K562 (cell line): ENCODE data around the gene ROBO3. TPM values are rescaled to one million over a fixed set of nuclear protein-coding genes. Genes with fewer than 3 reads are reported as not detected.

ENCODE experiments used
- ATAC-seq: fragments of 200-7000 bp; cut with Tn5 transposase; 3 replicates; pipeline ENCODE4 v1.9.1; 2020; ENCODE audit warnings: moderate library complexity
- BruUV-seq: library from RNA; stranded (reverse); fragments of 400-500 nt; replicated peaks from 2 replicates; lab custom pipeline; 2021; lab: Mats Ljungman, UMichigan
- CTCF ChIA-PET: fragments of 300-600 bp; formaldehyde crosslinking; extraction: SDS; loops from one replicate; lab custom pipeline; 2021; ENCODE audit warnings: low intra/inter-chr PET ratio; lab: Yijun Ruan, JAX
- POLR2A ChIA-PET: fragments of 300-600, 350-650 bp; sonication (Branson Sonifier 250); formaldehyde crosslinking; extraction: SDS; loops from one replicate; lab custom pipeline; 2021; ENCODE audit warnings: antibody characterized with exemption, inconsistent platforms; lab: Yijun Ruan, JAX
- DNase-seq, 4 experiments: peaks; one replicate each; pipeline versions ENCODE4 v3.0.0 to v3.0.0-alpha.2; 2011 to 2018; ENCODE audit warnings: low spot score in 3 of 4, mixed read lengths in 3 of 4; ENCODE audit errors: extremely low read depth in 1 of 4
- FAIRE-seq: peaks from 2 replicates; lab custom pipeline; 2011; peaks lifted over from hg19 to GRCh38; lab: Jason Lieb, UNC
- H2AFZ ChIP-seq: 2 replicates; pipeline ENCODE4 v1.6.0; 2011; ENCODE audit warnings: low read depth, low read length, control low read depth, inconsistent platforms
- H3K27ac ChIP-seq: fragments of 200-600 bp; 3 replicates; pipeline ENCODE4 v1.8.0; 2011; ENCODE audit warnings: low read depth, mild to moderate bottlenecking, control low read depth, inconsistent platforms, low read length, moderate library complexity, mixed read lengths; ENCODE audit errors: extremely low read depth
- H3K27me3 ChIP-seq, 2 experiments: fragments of 300-600 bp in 1 of 2; 2 replicates in 1 of 2; 3 replicates in 1 of 2; pipeline versions ENCODE4 v1.6.0 to v1.8.0; 2011; ENCODE audit warnings: inconsistent platforms in 2 of 2, low read length in 2 of 2, mild to moderate bottlenecking in 1 of 2, mixed read lengths in 1 of 2, moderate library complexity in 1 of 2; ENCODE audit not compliant: control insufficient read depth in 2 of 2, insufficient read depth in 2 of 2
- H3K36me3 ChIP-seq: fragments of 300-600 bp; 3 replicates; pipeline ENCODE4 v1.8.0; 2011; ENCODE audit warnings: mild to moderate bottlenecking, low read length, inconsistent platforms; ENCODE audit not compliant: control insufficient read depth, insufficient read depth
- H3K4me1 ChIP-seq, 2 experiments: fragments of 200-600 bp in 1 of 2; replicated peaks in 1 of 2; 2 replicates in 1 of 2; 3 replicates in 1 of 2; pipeline versions ENCODE4 v1.5.1 to v1.8.0; 2011; ENCODE audit warnings: inconsistent platforms in 2 of 2, low read length in 2 of 2, mild to moderate bottlenecking in 1 of 2, mixed read lengths in 1 of 2, moderate library complexity in 1 of 2; ENCODE audit not compliant: control insufficient read depth in 2 of 2, insufficient read depth in 2 of 2
- H3K4me2 ChIP-seq: 2 replicates; pipeline ENCODE4 v1.6.1; 2011; ENCODE audit warnings: low read length, control low read depth, inconsistent platforms, mixed read lengths; ENCODE audit not compliant: insufficient read depth
- H3K4me3 ChIP-seq: fragments of 200-600 bp; sonication (generic), shearing (Covaris generic); 2 replicates; pipeline ENCODE4 v1.5.1; 2016; ENCODE audit warnings: control low read depth, inconsistent platforms
- H3K79me2 ChIP-seq: fragments of 200-600 bp; 3 replicates; pipeline ENCODE4 v1.8.0; 2011; ENCODE audit warnings: low read length, inconsistent platforms; ENCODE audit not compliant: control insufficient read depth, insufficient read depth
- H3K9ac ChIP-seq, 2 experiments: 2 replicates each; pipeline versions ENCODE4 v1.6.0 to v1.6.1; 2011; ENCODE audit warnings: low read depth in 2 of 2, low read length in 2 of 2, control low read depth in 1 of 2, inconsistent platforms in 1 of 2, mild to moderate bottlenecking in 1 of 2, mixed read lengths in 1 of 2; ENCODE audit not compliant: insufficient read depth in 1 of 2
- H3K9me1 ChIP-seq: one replicate; pipeline ENCODE4 v1.6.0; 2011; ENCODE audit warnings: inconsistent platforms, mild to moderate bottlenecking, low read length, moderate library complexity; ENCODE audit not compliant: control insufficient read depth, insufficient read depth
- H3K9me3 ChIP-seq: replicated peaks from 2 replicates; pipeline ENCODE4 v1.5.1; 2011; ENCODE audit warnings: low read depth, low read length, inconsistent platforms; ENCODE audit not compliant: control insufficient read depth, insufficient read depth
- H4K20me1 ChIP-seq: replicated peaks from 2 replicates; pipeline ENCODE4 v1.6.1; 2011; ENCODE audit warnings: low read length, inconsistent platforms, mixed read lengths; ENCODE audit not compliant: control insufficient read depth, insufficient read depth
- ATF2 ChIP-seq: sonication (generic); formaldehyde crosslinking; IDR thresholded peaks from 2 replicates; pipeline ENCODE4 v1.8.1; 2022; ENCODE audit warnings: missing genetic modification reagents
- EHMT2 ChIP-seq: fragments of 450-650 bp; IDR thresholded peaks from 2 replicates; pipeline ENCODE4 v1.6.1; 2018; ENCODE audit warnings: antibody characterized with exemption
- HMGN3 ChIP-seq: IDR thresholded peaks from 2 replicates; pipeline ENCODE4 v1.6.1; 2011; ENCODE audit warnings: borderline replicate concordance, low read depth, mild to moderate bottlenecking, mixed read lengths, low read length; ENCODE audit not compliant: insufficient read length; ENCODE audit errors: extremely low read depth
- IRF9 ChIP-seq: fragments of 450-650 bp; IDR thresholded peaks from 2 replicates; pipeline ENCODE4 v1.6.1; 2016; ENCODE audit warnings: missing biosample characterization, missing genetic modification characterization
- RBFOX2 ChIP-seq: fragments of 200-400 bp; formaldehyde crosslinking; IDR thresholded peaks from 2 replicates; pipeline ENCODE4 v1.6.1; 2017; ENCODE audit warnings: low read depth, mild to moderate bottlenecking, low read length, moderate library complexity
- RCOR1 ChIP-seq, 2 experiments: IDR thresholded peaks; 2 replicates each; pipeline ENCODE4 v1.6.1; 2012; ENCODE audit warnings: low read depth in 2 of 2, low read length in 2 of 2, borderline replicate concordance in 1 of 2, improper control_type of control experiment in 1 of 2
- SMAD4 ChIP-seq: fragments of 250-450 bp; sonication (Bioruptor Pico); conservative IDR thresholded peaks from 2 replicates; pipeline ENCODE4 v1.8.0; 2021; ENCODE audit warnings: inconsistent platforms, mild to moderate bottlenecking, moderate library complexity
- SMARCC2 ChIP-seq: fragments of 450-650 bp; IDR thresholded peaks from 2 replicates; pipeline ENCODE4 v1.6.1; 2017; ENCODE audit warnings: antibody characterized with exemption, moderate library complexity, mild to moderate bottlenecking, low read depth
- TCF15 ChIP-seq: fragments of 250-450 bp; sonication (Bioruptor Pico); IDR thresholded peaks from 2 replicates; pipeline ENCODE4 v1.8.0; 2022; ENCODE audit warnings: moderate library complexity, mild to moderate bottlenecking, inconsistent platforms
- TSC22D4 ChIP-seq: fragments of 450-650 bp; IDR thresholded peaks from 2 replicates; pipeline ENCODE4 v1.6.1; 2016; ENCODE audit warnings: missing genetic modification characterization, missing biosample characterization, control low read depth
- XRCC5 ChIP-seq: fragments of 200-400 bp; formaldehyde crosslinking; IDR thresholded peaks from 2 replicates; pipeline ENCODE4 v1.6.1; 2017; ENCODE audit warnings: low read depth, mild to moderate bottlenecking, low read length
- ZNF143 ChIP-seq: sonication (generic); formaldehyde crosslinking; IDR thresholded peaks from 2 replicates; pipeline ENCODE4 v1.9.0; 2022; ENCODE audit warnings: mild to moderate bottlenecking, missing genetic modification reagents
- ZNF253 ChIP-seq: fragments of 250-450 bp; sonication (Bioruptor Pico); conservative IDR thresholded peaks from 2 replicates; pipeline ENCODE4 v1.6.1; 2021; ENCODE audit warnings: mild to moderate bottlenecking
- ZNF3 ChIP-seq: fragments of 250-450 bp; sonication (Bioruptor Pico); IDR thresholded peaks from 2 replicates; pipeline ENCODE4 v1.5.0; 2021; ENCODE audit warnings: mild to moderate bottlenecking, moderate library complexity
- ZNF695 ChIP-seq: fragments of 450-650 bp; formaldehyde crosslinking; IDR thresholded peaks from 2 replicates; pipeline ENCODE4 v1.4.0; 2020; ENCODE audit warnings: mild to moderate bottlenecking, moderate library complexity
- WGBS: fragments of 100-300 bp; shearing (Covaris generic); methylation state at CpG from one replicate; pipeline ENCODE4 v1.1.6; 2016; ENCODE audit warnings: low coverage, mixed read lengths; ENCODE audit not compliant: insufficient coverage; ENCODE audit errors: missing lambda C conversion rate; 5-methylcytosine and 5-hydroxymethylcytosine counted together
- in situ Hi-C: fragments of 300-500 bp; cut with MboI; formaldehyde crosslinking; loops from 4 replicates; pipeline ENCODE4 v1.15.0; 2018; ENCODE audit warnings: inconsistent platforms, mixed read lengths
- intact Hi-C: fragments of 100-400 bp; cut with micrococcal nuclease; formaldehyde crosslinking; loops from 2 replicates; pipeline ENCODE4 v1.14.2; 2022
- polyA plus RNA-seq, 8 experiments: library from polyadenylated mRNA; depleted of rRNA in 4 of 8; stranded (reverse) in 5 of 8; unstranded in 3 of 8; fragments of >200 nt; fragmentation: Nextera tagmentation in 2 of 8; fragmentation: Illumina TruSeq in 1 of 8; extraction: Ambion mirVana in 2 of 8; extraction: Trizol in 1 of 8; gene quantifications; 2 replicates each; pipeline versions ENCODE4 v1.2.1 to v1.2.3, GENCODE V29; 2011 to 2014; ENCODE audit warnings: inconsistent platforms in 1 of 8, missing spikeins in 1 of 8
- total RNA-seq, 7 experiments: library from RNA; depleted of rRNA in 6 of 7; stranded (reverse); fragments of >200 nt in 6 of 7; fragmentation: Illumina TruSeq in 2 of 7; extraction: Trizol in 2 of 7; gene quantifications; 2 replicates each; pipeline versions ENCODE4 v1.2.1 to v1.2.3, GENCODE V29; 2011 to 2021; ENCODE audit warnings: low replicate concordance in 1 of 7

Gene ROBO3
- total and polyA plus RNA-seq, 9 of the 15 experiments (the other 6 are each of a cell fraction or from before 2014, with no cell fraction given) = 0.29 to 1.4 (median 0.97) TPM; not detected in 2

- Histone ChIP-seq H3K36me3 (no peaks in the 10 kb centered on the region), H3K9me3 (no peaks in the 10 kb centered on the region), H3K4me3 (no peak overlapping the region), H3K9ac (no peak overlapping the region), H3K4me2 (no peak overlapping the region), H3K79me2 (no peaks in the 10 kb centered on the region), H2AFZ (no peak overlapping the region), H3K27ac (no peak overlapping the region), H3K9me1 (no peaks in the 10 kb centered on the region), H4K20me1 (no peaks in the 10 kb centered on the region), H3K4me1 (no peaks in the 10 kb centered on the region), H3K27me3 (peaks cover 35 to 74% of the 10 kb centered on the region in 2 experiments; a peak in 4 of 5 replicates)
- ATAC-seq = no peak
- in situ Hi-C loops = no loop called here
- no peak for FAIRE-seq
- CTCF ChIA-PET = no interaction called here
- POLR2A ChIA-PET = interaction anchor here (0.5 kb wide), 1 partner anchor 90 kb away, joined by 3 read pairs; no protein-coding TSS in a partner anchor
- 0% methylated on average over 4 of the region's 4 CpGs for WGBS
- intact Hi-C loops = no loop called here
- BruUV-seq = no TSS peak
- no peak for TF ChIP-seq ZNF3 (CRISPR knock-in tag)
- TF ChIP-seq ZNF253 = no peak
- no peak for DNase-seq
Observed at GRCh38 chr11:124922831-124923230, 57.6 kb downstream of the ROBO3 start.

GRCh38 chr11:124923296-124923695, 58.1 kb downstream of the ROBO3 start:
- no peak for ATAC-seq
- intact Hi-C loops = no loop called here
- H3K4me2 ChIP-seq = no peak overlapping the region
- DNase-seq = no peak
- BruUV-seq = no TSS peak
- in situ Hi-C loops = no loop called here
- no peaks in the 10 kb centered on the region for H3K9me3 ChIP-seq
- H2AFZ ChIP-seq = no peak overlapping the region
- H3K9ac ChIP-seq = no peak overlapping the region
- CTCF ChIA-PET = no interaction called here
- H4K20me1 ChIP-seq = no peaks in the 10 kb centered on the region
- FAIRE-seq = no peak
- no peaks in the 10 kb centered on the region for H3K9me1 ChIP-seq
- H3K36me3 ChIP-seq = no peaks in the 10 kb centered on the region
- no peak overlapping the region for H3K4me3 ChIP-seq
- POLR2A ChIA-PET = interaction anchor here (0.6 kb wide), 1 partner anchor 308 kb away, joined by 3 read pairs; no protein-coding TSS in a partner anchor
- H3K79me2 ChIP-seq = no peaks in the 10 kb centered on the region
- no peak overlapping the region for H3K27ac ChIP-seq
- peaks cover 35 to 74% of the 10 kb centered on the region in 2 experiments; a peak in 4 of 5 replicates for H3K27me3 ChIP-seq
- no peaks in the 10 kb centered on the region for H3K4me1 ChIP-seq
- TF ChIP-seq EHMT2 = no peak
- TF ChIP-seq IRF9 = no peak
- no peak for TF ChIP-seq RBFOX2
- TF ChIP-seq ATF2 (CRISPR knock-in tag) = no peak
- TF ChIP-seq TSC22D4 = no peak
- no peak for TF ChIP-seq TCF15 (CRISPR knock-in tag)
- no peak for TF ChIP-seq XRCC5
- TF ChIP-seq HMGN3 = no peak
- no peak for TF ChIP-seq ZNF695 (CRISPR knock-in tag)
- TF ChIP-seq ZNF143 = no peak
- TF ChIP-seq SMAD4 (CRISPR knock-in tag) = no peak
- TF ChIP-seq RCOR1 (IDR thresholded peaks at IDR 0.05; ENCODE audit: borderline replicate concordance in 1 of 2, low read depth in 2 of 2, low read length in 2 of 2) = no peak
- no peak for TF ChIP-seq SMARCC2
